Measurements from ENCODE around the gene GKN2. TPM values are rescaled to one million over a fixed set of nuclear protein-coding genes. Genes with fewer than 3 reads are reported as not detected.

Gene GKN2
- polyA plus RNA-seq, 3 donors = not detected

GRCh38 chr2:68911246-68911645 is 41.4 kb downstream of the GKN2 start:
- no peak for DNase-seq
- H3K27me3 Mint-ChIP-seq (ENCODE audit: low read depth in 3 of 3) = no peaks in the 10 kb centered on the region
- intact Hi-C loops (cut with micrococcal nuclease) = loop anchor here in 1 of 2 donors (5.0 to 10.0 kb wide), 2 partner anchors 74 to 436 kb away; no protein-coding TSS in a partner anchor
- no peak overlapping the region for H3K27ac ChIP-seq (ENCODE audit: low read depth in 1 of 2, low read length in 2 of 2)
- no peak overlapping the region for H3K4me2 ChIP-seq (replicated peaks; ENCODE audit: extremely low read depth, low read length, poor library complexity, severe bottlenecking)
- peaks cover 28 to 31% of the 10 kb centered on the region in 2 donors for H3K4me1 ChIP-seq (ENCODE audit: control insufficient read depth in 1 of 2, insufficient read depth in 2 of 2, low read length in 2 of 2)
- WGBS (ENCODE audit: insufficient coverage) = 55% methylated on average over 3 of the region's 4 CpGs
- no peaks in the 10 kb centered on the region for H3K9me3 Mint-ChIP-seq
- no peak overlapping the region for H2AFZ ChIP-seq (ENCODE audit: insufficient read depth, low read depth, low read length, poor library complexity, severe bottlenecking)
- peaks cover 21% of the 10 kb centered on the region for H3K4me1 Mint-ChIP-seq
- no peak overlapping the region for H3K4me3 Mint-ChIP-seq
- no peak for TF ChIP-seq CTCF (IDR thresholded peaks at IDR 0.05)
- no peak overlapping the region for H3K9ac ChIP-seq (ENCODE audit: insufficient read depth, low read length, poor library complexity, severe bottlenecking)
- H3K27ac Mint-ChIP-seq = no peak overlapping the region
- no peaks in the 10 kb centered on the region for H3K36me3 Mint-ChIP-seq
- no peaks in the 10 kb centered on the region for H3K27me3 ChIP-seq (ENCODE audit: control insufficient read depth in 2 of 2, insufficient read depth in 2 of 2, low read length in 2 of 2)
- H3K79me2 ChIP-seq (ENCODE audit: insufficient read depth, low read length) = no peaks in the 10 kb centered on the region
- no peaks in the 10 kb centered on the region for H3K36me3 ChIP-seq (replicated peaks in 1 of 2; ENCODE audit: control insufficient read depth in 1 of 2, insufficient read depth in 2 of 2, low read length in 2 of 2)
- H3K4me3 ChIP-seq (replicated peaks in 1 of 3; ENCODE audit: low read depth in 2 of 3, low read length in 3 of 3) = no peak overlapping the region
- no peaks in the 10 kb centered on the region for H3K9me3 ChIP-seq (replicated peaks in 1 of 2; ENCODE audit: control insufficient read depth in 1 of 2, insufficient read depth in 1 of 2, low read length in 2 of 2)
- no peaks in the 10 kb centered on the region for H4K20me1 ChIP-seq (ENCODE audit: insufficient read depth, low read length)

GRCh38 chr2:68909793-68910674 is 42.7 kb downstream of the GKN2 start:
- no peak overlapping the region for H3K27ac Mint-ChIP-seq
- no peak overlapping the region for H2AFZ ChIP-seq (ENCODE audit: insufficient read depth, low read depth, low read length, poor library complexity, severe bottlenecking)
- no peak overlapping the region for H3K4me3 ChIP-seq (replicated peaks in 1 of 3; ENCODE audit: low read depth in 2 of 3, low read length in 3 of 3)
- H3K4me1 Mint-ChIP-seq = peaks cover 21% of the 10 kb centered on the region
- H3K4me1 ChIP-seq (ENCODE audit: control insufficient read depth in 1 of 2, insufficient read depth in 2 of 2, low read length in 2 of 2) = peaks cover 28 to 31% of the 10 kb centered on the region in 2 donors
- no peaks in the 10 kb centered on the region for H3K27me3 ChIP-seq (ENCODE audit: control insufficient read depth in 2 of 2, insufficient read depth in 2 of 2, low read length in 2 of 2)
- peak; percentile 95 for TF ChIP-seq CTCF (IDR thresholded peaks at IDR 0.05)
- H3K4me3 Mint-ChIP-seq = no peak overlapping the region
- intact Hi-C loops (cut with micrococcal nuclease) = loop anchor here (5.0 to 10.0 kb wide), 5 partner anchors 73 to 443 kb away; partner anchors contain the start of genes APLF (in 1 of the 2) and FBXO48 (in 1 of the 2)
- H4K20me1 ChIP-seq (ENCODE audit: insufficient read depth, low read length) = no peaks in the 10 kb centered on the region
- H3K36me3 ChIP-seq (replicated peaks in 1 of 2; ENCODE audit: control insufficient read depth in 1 of 2, insufficient read depth in 2 of 2, low read length in 2 of 2) = no peaks in the 10 kb centered on the region
- no peak overlapping the region for H3K27ac ChIP-seq (ENCODE audit: low read depth in 1 of 2, low read length in 2 of 2)
- H3K4me2 ChIP-seq (replicated peaks; ENCODE audit: extremely low read depth, low read length, poor library complexity, severe bottlenecking) = no peak overlapping the region
- H3K9ac ChIP-seq (ENCODE audit: insufficient read depth, low read length, poor library complexity, severe bottlenecking) = no peak overlapping the region
- H3K36me3 Mint-ChIP-seq = no peaks in the 10 kb centered on the region
- peaks cover 0 to 2% (median 0%) of the 10 kb centered on the region in 3 donors for H3K27me3 Mint-ChIP-seq (ENCODE audit: low read depth in 3 of 3)
- no peaks in the 10 kb centered on the region for H3K79me2 ChIP-seq (ENCODE audit: insufficient read depth, low read length)
- peak; percentile 60 to 75 (median 66) for DNase-seq
- WGBS (ENCODE audit: insufficient coverage) = no CpG with 5 or more reads among the region's 3 CpGs
- peaks cover 0 to 2% (median 0%) of the 10 kb centered on the region in 7 donors for H3K9me3 Mint-ChIP-seq
- no peaks in the 10 kb centered on the region for H3K9me3 ChIP-seq (replicated peaks in 1 of 2; ENCODE audit: control insufficient read depth in 1 of 2, insufficient read depth in 1 of 2, low read length in 2 of 2)
